CD4-positive, alpha-beta T cell (primary cell): ENCODE data around the gene SESN1. TPM values are rescaled to one million over a fixed set of nuclear protein-coding genes. Genes with fewer than 3 reads are reported as not detected.
A peak's percentile ranks its signal among the peaks of the same experiment; 100 is the strongest.
"Not testable (repeated sequence)": the region's sequence is repeated elsewhere in the genome, so short reads cannot be mapped to it uniquely, and the experiment has no call there.

Experiments used
- ATAC-seq: fragments of 200-7000 bp; cut with Tn5 transposase; one replicate; pipeline ENCODE4 v1.10.0; 2022; ENCODE audit warnings: mild to moderate bottlenecking; ENCODE audit not compliant: poor library complexity
- CTCF ChIA-PET: fragments of 350-600 bp; sonication (Branson Sonifier 250); formaldehyde crosslinking; loops from one replicate; lab custom pipeline; 2021; ENCODE audit warnings: antibody characterized with exemption, inconsistent platforms; lab: Charles Lee
- POLR2A ChIA-PET: fragments of 350-600 bp; sonication (Branson Sonifier 250); formaldehyde crosslinking; loops from one replicate; lab custom pipeline; 2021; ENCODE audit warnings: antibody characterized with exemption, inconsistent platforms; lab: Charles Lee
- DNase-seq, 14 experiments: peaks; one replicate each; pipeline ENCODE4 v3.0.0-alpha.2; 2013 to 2020; ENCODE audit warnings: mixed read lengths in 2 of 14
- H3K27ac ChIP-seq, 2 donors: one replicate each; pipeline versions ENCODE4 v1.5.1 to v1.7.0; 2013; ENCODE audit warnings: low read length in 2 of 2, low read depth in 1 of 2, mild to moderate bottlenecking in 1 of 2
- H3K27me3 ChIP-seq, 2 experiments: 1 replicate in 1 of 2; 2 replicates in 1 of 2; pipeline versions ENCODE4 v1.6.1 to v1.7.0; 2013; ENCODE audit warnings: low read length in 2 of 2, control low read depth in 1 of 2, mild to moderate bottlenecking in 1 of 2, moderate library complexity in 1 of 2; ENCODE audit not compliant: insufficient read depth in 2 of 2, control insufficient read depth in 1 of 2
- H3K36me3 ChIP-seq: one replicate; pipeline ENCODE4 v1.6.1; 2013; ENCODE audit warnings: low read length, control low read depth; ENCODE audit not compliant: insufficient read depth
- H3K4me1 ChIP-seq: one replicate; pipeline ENCODE4 v1.6.1; 2013; ENCODE audit warnings: low read length, control low read depth; ENCODE audit not compliant: insufficient read depth
- H3K4me3 ChIP-seq: one replicate; pipeline ENCODE4 v1.5.1; 2013; ENCODE audit warnings: mild to moderate bottlenecking, low read length, moderate library complexity
- H3K9me3 ChIP-seq, 2 experiments: 1 replicate in 1 of 2; 2 replicates in 1 of 2; pipeline versions ENCODE4 v1.6.1 to v1.7.0; 2013; ENCODE audit warnings: low read length in 2 of 2, mild to moderate bottlenecking in 2 of 2, control low read depth in 1 of 2, moderate library complexity in 1 of 2; ENCODE audit not compliant: control insufficient read depth in 1 of 2, insufficient read depth in 1 of 2
- H3K27ac Mint-ChIP-seq: one replicate; pipeline ENCODE4 v1.8.0; 2020; ENCODE audit warnings: mixed read lengths
- H3K27me3 Mint-ChIP-seq: one replicate; pipeline ENCODE4 v1.8.0; 2021; ENCODE audit warnings: mixed read lengths
- H3K36me3 Mint-ChIP-seq: one replicate; pipeline ENCODE4 v1.8.0; 2021; ENCODE audit warnings: low read depth, mixed read lengths
- H3K4me1 Mint-ChIP-seq: one replicate; pipeline ENCODE4 v1.8.0; 2021; ENCODE audit warnings: low read depth, mixed read lengths
- H3K4me3 Mint-ChIP-seq: one replicate; pipeline ENCODE4 v1.8.0; 2020; ENCODE audit warnings: mild to moderate bottlenecking, mixed read lengths
- H3K9me3 Mint-ChIP-seq: one replicate; pipeline ENCODE4 v1.8.0; 2020; ENCODE audit warnings: mixed read lengths
- CTCF ChIP-seq: fragments of 200-600 bp; IDR thresholded peaks from one replicate; pipeline ENCODE4 v1.8.0; 2022; ENCODE audit warnings: antibody characterized with exemption, mild to moderate bottlenecking
- intact Hi-C, 2 experiments: fragments of 100-400 bp; cut with DNase I in 1 of 2; cut with micrococcal nuclease in 1 of 2; formaldehyde crosslinking; loops; one replicate each; pipeline versions ENCODE4 v1.15.1 to v1.9.0; 2023 to 2025; cut with DNase I, micrococcal nuclease
- total RNA-seq, 174 experiments: library from RNA in 2 of 174; stranded (reverse) in 2 of 174; gene quantifications; one replicate each; pipeline ENCODE4 v1.2.3 and lab custom pipeline; 2021 to 2026

Gene SESN1
- total RNA-seq, 2 experiments from 2014 or later: 95.9 to 98.3 TPM

GRCh38 chr6:109091314-109092024 lies 3.2 kb downstream of the SESN1 start:
- Histone ChIP-seq H3K27ac (no peak overlapping the region), H3K4me3 (no peak overlapping the region), H3K36me3 (no peaks in the 10 kb centered on the region), H3K9me3 (no peaks in the 10 kb centered on the region), H3K4me1 (peaks cover 15% of the 10 kb centered on the region), H3K27me3 (no peaks in the 10 kb centered on the region)
- no peak for TF ChIP-seq CTCF
- POLR2A ChIA-PET: interaction anchor here (0.6 to 4.7 kb wide), 3 partner anchors 82 to 291 kb away, joined by 3 to 30 read pairs (median 4); partner anchors contain the start of gene CD164
- DNase-seq (peak in 2 of 14 experiments; percentile 47 to 49), ATAC-seq (no peak)
- Mint-ChIP-seq H3K27me3 (no peaks in the 10 kb centered on the region), H3K9me3 (no peaks in the 10 kb centered on the region), H3K4me1 (peaks cover 80% of the 10 kb centered on the region), H3K27ac (peak overlapping the region; percentile 68), H3K4me3 (peak overlapping the region; percentile 84), H3K36me3 (peaks cover 14% of the 10 kb centered on the region)
- intact Hi-C loops: loop anchor here in 1 of 2 experiments (5.0 to 10.0 kb wide), 8 partner anchors 244 to 1977 kb away; partner anchors contain the start of genes AFG1L, ARMC2, BEND3 and CDC40
- CTCF ChIA-PET: interaction anchor here (1.0 to 1.6 kb wide), 2 partner anchors 10 to 16 kb away, joined by 3 to 4 read pairs; no protein-coding TSS in a partner anchor

GRCh38 chr6:109088995-109089394 lies 5.7 kb downstream of the SESN1 start:
- POLR2A ChIA-PET: interaction anchor here (1.3 kb wide), 1 partner anchor 530 kb away, joined by 3 read pairs; no protein-coding TSS in a partner anchor
- peaks cover 65% of the 10 kb centered on the region for H3K4me1 Mint-ChIP-seq

GRCh38 chr6:109087661-109088264 lies 6.9 kb downstream of the SESN1 start:
- H3K36me3 Mint-ChIP-seq: no peaks in the 10 kb centered on the region
- ChIA-PET CTCF (interaction anchor here (0.6 kb wide), 1 partner anchor 790 kb away, joined by 3 read pairs; no protein-coding TSS in a partner anchor), POLR2A (no interaction called here)
- DNase-seq (no peak), ATAC-seq (no peak)
- H3K27me3 Mint-ChIP-seq: no peaks in the 10 kb centered on the region
- TF ChIP-seq CTCF: no peak
- Histone ChIP-seq H3K4me1 (peaks cover 7% of the 10 kb centered on the region), H3K4me3 (no peak overlapping the region), H3K27ac (no peak overlapping the region), H3K27me3 (no peaks in the 10 kb centered on the region), H3K36me3 (no peaks in the 10 kb centered on the region), H3K9me3 (no peaks in the 10 kb centered on the region)
- peaks cover 55% of the 10 kb centered on the region for H3K4me1 Mint-ChIP-seq
- intact Hi-C loops: no loop called here
- no peaks in the 10 kb centered on the region for H3K9me3 Mint-ChIP-seq
- H3K27ac Mint-ChIP-seq: no peak overlapping the region
- no peak overlapping the region for H3K4me3 Mint-ChIP-seq

More at GRCh38 chr6:109088995-109089394, 5.7 kb downstream of the SESN1 start:
- H3K4me3 ChIP-seq: no peak overlapping the region
- CTCF ChIA-PET: no interaction called here
- Mint-ChIP-seq H3K4me3 (no peak overlapping the region), H3K9me3 (no peaks in the 10 kb centered on the region), H3K27ac (no peak overlapping the region), H3K27me3 (no peaks in the 10 kb centered on the region), H3K36me3 (peaks cover 4% of the 10 kb centered on the region)
- H3K4me1 ChIP-seq: peaks cover 7% of the 10 kb centered on the region
- ATAC-seq: no peak
- H3K27ac ChIP-seq: no peak overlapping the region
- no peaks in the 10 kb centered on the region for H3K27me3 ChIP-seq
- no peaks in the 10 kb centered on the region for H3K9me3 ChIP-seq
- no peak for TF ChIP-seq CTCF
- intact Hi-C loops: no loop called here
- no peak for DNase-seq
- no peaks in the 10 kb centered on the region for H3K36me3 ChIP-seq

- H3K4me1 ChIP-seq, H3K4me3 Mint-ChIP-seq, POLR2A ChIA-PET, H3K27ac ChIP-seq, H3K4me3 ChIP-seq, H3K36me3 Mint-ChIP-seq, DNase-seq, H3K27me3 Mint-ChIP-seq, H3K27ac Mint-ChIP-seq, intact Hi-C loops, H3K9me3 ChIP-seq, H3K27me3 ChIP-seq, ATAC-seq, H3K9me3 Mint-ChIP-seq, H3K36me3 ChIP-seq: not testable (repeated sequence)
- CTCF ChIA-PET: interaction anchor here (1.2 kb wide), 1 partner anchor 542 kb away, joined by 3 read pairs; no protein-coding TSS in a partner anchor
- peaks cover 19% of the 10 kb centered on the region for H3K4me1 Mint-ChIP-seq
Observed at GRCh38 chr6:109084146-109084545, 10.5 kb downstream of the SESN1 start.
